H9 (cell line): ENCODE results near the gene OXCT1. TPM values are rescaled to one million over a fixed set of nuclear protein-coding genes. Genes with fewer than 3 reads are reported as not detected.

Experiments used
- DNase-seq: peaks from one replicate; pipeline ENCODE4 v3.0.0-alpha.2; 2017
- H2AFZ ChIP-seq: one replicate; pipeline ENCODE4 v1.6.1; 2013; ENCODE audit warnings: mild to moderate bottlenecking, low read length, control low read depth, moderate library complexity
- H2AK5ac ChIP-seq: 2 replicates; pipeline ENCODE4 v1.6.1; 2013; ENCODE audit warnings: low read length, control low read depth, mixed read lengths; ENCODE audit not compliant: insufficient read length
- H2BK120ac ChIP-seq: one replicate; pipeline ENCODE4 v1.6.1; 2013; ENCODE audit warnings: low read depth, mild to moderate bottlenecking, low read length, control low read depth, inconsistent platforms; ENCODE audit not compliant: poor library complexity, severe bottlenecking
- H2BK12ac ChIP-seq: 2 replicates; pipeline ENCODE4 v1.6.1; 2013; ENCODE audit warnings: low read length, control low read depth, mixed read lengths, low read depth; ENCODE audit not compliant: insufficient read length
- H2BK15ac ChIP-seq: 2 replicates; pipeline ENCODE4 v1.6.1; 2013; ENCODE audit warnings: low read depth, low read length, control low read depth
- H2BK20ac ChIP-seq: one replicate; pipeline ENCODE4 v1.6.1; 2013; ENCODE audit warnings: low read depth, mild to moderate bottlenecking, low read length, control low read depth, inconsistent platforms; ENCODE audit not compliant: poor library complexity, severe bottlenecking
- H2BK5ac ChIP-seq: 2 replicates; pipeline ENCODE4 v1.6.1; 2013; ENCODE audit warnings: low read length, control low read depth, mixed read lengths; ENCODE audit not compliant: insufficient read length
- H3K14ac ChIP-seq: 2 replicates; pipeline ENCODE4 v1.6.1; 2013; ENCODE audit warnings: low read length, control low read depth; ENCODE audit not compliant: insufficient read depth
- H3K18ac ChIP-seq: 2 replicates; pipeline ENCODE4 v1.6.1; 2013; ENCODE audit warnings: low read depth, mild to moderate bottlenecking, mixed read lengths, low read length, control low read depth; ENCODE audit not compliant: insufficient read length
- H3K23ac ChIP-seq: 2 replicates; pipeline ENCODE4 v1.6.1; 2013; ENCODE audit warnings: low read length, control low read depth, mixed read lengths, low read depth; ENCODE audit not compliant: insufficient read length
- H3K23me2 ChIP-seq: 2 replicates; pipeline ENCODE4 v1.6.1; 2013; ENCODE audit warnings: low read depth, mild to moderate bottlenecking, mixed read lengths, low read length, control low read depth; ENCODE audit not compliant: insufficient read length, poor library complexity, severe bottlenecking
- H3K27ac ChIP-seq: 2 replicates; pipeline ENCODE4 v1.5.1; 2013; ENCODE audit warnings: low read length, control low read depth, mixed read lengths, low read depth; ENCODE audit not compliant: insufficient read length
- H3K27me3 ChIP-seq: 2 replicates; pipeline ENCODE4 v1.6.1; 2013; ENCODE audit warnings: low read length, control low read depth, inconsistent platforms; ENCODE audit not compliant: insufficient read depth
- H3K4ac ChIP-seq: 2 replicates; pipeline ENCODE4 v1.6.1; 2013; ENCODE audit warnings: low read depth, mild to moderate bottlenecking, control low read depth, inconsistent platforms, low read length, moderate library complexity
- H3K4me1 ChIP-seq: 2 replicates; pipeline ENCODE4 v1.6.1; 2013; ENCODE audit warnings: low read length, control low read depth, inconsistent platforms; ENCODE audit not compliant: insufficient read depth
- H3K4me2 ChIP-seq: 2 replicates; pipeline ENCODE4 v1.6.1; 2013; ENCODE audit warnings: low read length, control low read depth, mixed read lengths; ENCODE audit not compliant: insufficient read length, insufficient read depth
- H3K56ac ChIP-seq: 2 replicates; pipeline ENCODE4 v1.6.1; 2013; ENCODE audit warnings: low read depth, mild to moderate bottlenecking, mixed read lengths, low read length, control low read depth; ENCODE audit not compliant: insufficient read length
- H3K79me1 ChIP-seq: 2 replicates; pipeline ENCODE4 v1.6.1; 2013; ENCODE audit warnings: low read depth, mild to moderate bottlenecking, moderate library complexity, low read length, control low read depth, inconsistent platforms; ENCODE audit not compliant: insufficient read depth, poor library complexity, severe bottlenecking
- H3K79me2 ChIP-seq: 2 replicates; pipeline ENCODE4 v1.6.1; 2013; ENCODE audit warnings: low read length, control low read depth, inconsistent platforms; ENCODE audit not compliant: insufficient read depth
- H3K9ac ChIP-seq: 2 replicates; pipeline ENCODE4 v1.6.1; 2013; ENCODE audit warnings: low read length, control low read depth, mixed read lengths; ENCODE audit not compliant: insufficient read length; ENCODE audit errors: extremely low read depth
- H3K9me3 ChIP-seq: one replicate; pipeline ENCODE4 v1.6.1; 2013; ENCODE audit warnings: low read depth, low read length, inconsistent platforms; ENCODE audit not compliant: control insufficient read depth
- H3T11ph ChIP-seq: one replicate; pipeline ENCODE4 v1.6.1; 2013; ENCODE audit warnings: mild to moderate bottlenecking, low read length, control low read depth, inconsistent platforms
- H4K20me1 ChIP-seq: one replicate; pipeline ENCODE4 v1.6.1; 2013; ENCODE audit not compliant: control insufficient read depth, insufficient read length, insufficient read depth
- H4K5ac ChIP-seq: 2 replicates; pipeline ENCODE4 v1.6.1; 2013; ENCODE audit warnings: low read depth, mild to moderate bottlenecking, mixed read lengths, low read length, control low read depth; ENCODE audit not compliant: insufficient read length
- H4K8ac ChIP-seq: replicated peaks from 2 replicates; pipeline ENCODE4 v1.6.1; 2013; ENCODE audit warnings: low read length, control low read depth, mixed read lengths, low read depth; ENCODE audit not compliant: insufficient read length
- H4K91ac ChIP-seq: 2 replicates; pipeline ENCODE4 v1.6.1; 2013; ENCODE audit warnings: low read depth, mild to moderate bottlenecking, moderate library complexity, mixed read lengths, low read length, control low read depth; ENCODE audit not compliant: insufficient read length
- H3K27ac Mint-ChIP-seq, 3 experiments: 2 replicates in 2 of 3; 3 replicates in 1 of 3; pipeline ENCODE4 v1.8.0; 2020 to 2021; ENCODE audit warnings: mixed read lengths in 3 of 3, mild to moderate bottlenecking in 1 of 3, moderate library complexity in 1 of 3
- H3K27me3 Mint-ChIP-seq: 2 replicates; pipeline ENCODE4 v1.8.0; 2021; ENCODE audit warnings: low read depth, mild to moderate bottlenecking, moderate library complexity, mixed read lengths
- H3K36me3 Mint-ChIP-seq, 3 experiments: 2 replicates in 2 of 3; 3 replicates in 1 of 3; pipeline ENCODE4 v1.8.0; 2020 to 2021; ENCODE audit warnings: low read depth in 3 of 3, mixed read lengths in 3 of 3; ENCODE audit not compliant: insufficient read depth in 1 of 3
- H3K4me1 Mint-ChIP-seq, 2 experiments: 2 replicates each; pipeline ENCODE4 v1.8.0; 2020; ENCODE audit warnings: mixed read lengths in 2 of 2
- H3K4me3 Mint-ChIP-seq, 2 experiments: 2 replicates in 1 of 2; 3 replicates in 1 of 2; pipeline ENCODE4 v1.8.0; 2020 to 2021; ENCODE audit warnings: mild to moderate bottlenecking in 2 of 2, mixed read lengths in 2 of 2, moderate library complexity in 1 of 2
- H3K9me3 Mint-ChIP-seq, 2 experiments: 2 replicates in 1 of 2; 3 replicates in 1 of 2; pipeline ENCODE4 v1.8.0; 2020; ENCODE audit warnings: mild to moderate bottlenecking in 2 of 2, mixed read lengths in 2 of 2, moderate library complexity in 1 of 2
- CTCF ChIP-seq: fragments of 200-600 bp; sonication (generic); conservative IDR thresholded peaks from 3 replicates; pipeline ENCODE4 v1.8.0; 2021; ENCODE audit warnings: antibody characterized with exemption, mild to moderate bottlenecking
- WGBS: extraction: QIAGEN DNeasy Blood & Tissue Kit; methylation state at CpG from one replicate; pipeline ENCODE4 v1.1.7; 2013; ENCODE audit warnings: missing lambda C conversion rate, low lambda C conversion rate, mixed read lengths; ENCODE audit not compliant: insufficient read length; ENCODE audit errors: extremely low coverage; 5-methylcytosine and 5-hydroxymethylcytosine counted together
- total RNA-seq: library from RNA; stranded (reverse); gene quantifications from 2 replicates; pipeline ENCODE4 v1.2.1, GENCODE V29; 2021

The OXCT1 gene
- total RNA-seq, 1 experiment from 2014 or later, result 25.6 TPM

- Mint-ChIP-seq H3K27ac (no peak overlapping the region), H3K27me3 (no peaks in the 10 kb centered on the region), H3K4me1 (no peaks in the 10 kb centered on the region), H3K4me3 (no peak overlapping the region), H3K9me3 (no peaks in the 10 kb centered on the region), H3K36me3 (peaks cover 0 to 2% (median 0%) of the 10 kb centered on the region in 3 experiments; a peak in 1 of 7 replicates)
- no CpG with 5 or more reads among the region's 4 CpGs for WGBS
- H2BK15ac ChIP-seq, result no peak overlapping the region
- H3K23ac ChIP-seq, result no peak overlapping the region
- no peaks in the 10 kb centered on the region for H3K23me2 ChIP-seq
- no peak overlapping the region for H4K8ac ChIP-seq
- H3K79me2 ChIP-seq, result no peaks in the 10 kb centered on the region
- no peak overlapping the region for H3K4me2 ChIP-seq
- no peaks in the 10 kb centered on the region for H4K20me1 ChIP-seq
- no peak overlapping the region for H3K9ac ChIP-seq
- H3K9me3 ChIP-seq, result no peaks in the 10 kb centered on the region
- no peak overlapping the region for H2BK20ac ChIP-seq
- no peaks in the 10 kb centered on the region for H3K4me1 ChIP-seq
- H3K56ac ChIP-seq, result no peak overlapping the region
- no peaks in the 10 kb centered on the region for H3K79me1 ChIP-seq
- H2AFZ ChIP-seq, result no peak overlapping the region
- no peak overlapping the region for H2BK5ac ChIP-seq
- H3K27me3 ChIP-seq, result no peaks in the 10 kb centered on the region
- H4K5ac ChIP-seq, result no peak overlapping the region
- no peak overlapping the region for H4K91ac ChIP-seq
- H3K4ac ChIP-seq, result no peak overlapping the region
- H3K18ac ChIP-seq, result no peak overlapping the region
- no peak overlapping the region for H3K27ac ChIP-seq
- H3K14ac ChIP-seq, result no peak overlapping the region
- H2AK5ac ChIP-seq, result no peak overlapping the region
- H3T11ph ChIP-seq, result no peak overlapping the region
- TF ChIP-seq CTCF, result no peak
- peak overlapping the region; percentile 73 for H2BK12ac ChIP-seq
- no peak overlapping the region for H2BK120ac ChIP-seq
- DNase-seq, result no peak
Measured at GRCh38 chr5:41728281-41728680, 141.9 kb downstream of the OXCT1 start.
